Measurements from ENCODE around the gene CMKLR1. TPM values are rescaled to one million over a fixed set of nuclear protein-coding genes. Genes with fewer than 3 reads are reported as not detected.

Gene CMKLR1, protein sequence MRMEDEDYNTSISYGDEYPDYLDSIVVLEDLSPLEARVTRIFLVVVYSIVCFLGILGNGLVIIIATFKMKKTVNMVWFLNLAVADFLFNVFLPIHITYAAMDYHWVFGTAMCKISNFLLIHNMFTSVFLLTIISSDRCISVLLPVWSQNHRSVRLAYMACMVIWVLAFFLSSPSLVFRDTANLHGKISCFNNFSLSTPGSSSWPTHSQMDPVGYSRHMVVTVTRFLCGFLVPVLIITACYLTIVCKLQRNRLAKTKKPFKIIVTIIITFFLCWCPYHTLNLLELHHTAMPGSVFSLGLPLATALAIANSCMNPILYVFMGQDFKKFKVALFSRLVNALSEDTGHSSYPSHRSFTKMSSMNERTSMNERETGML
- polyA plus RNA-seq (ENCODE audit: insufficient read length): 4.5 TPM

DNA sequence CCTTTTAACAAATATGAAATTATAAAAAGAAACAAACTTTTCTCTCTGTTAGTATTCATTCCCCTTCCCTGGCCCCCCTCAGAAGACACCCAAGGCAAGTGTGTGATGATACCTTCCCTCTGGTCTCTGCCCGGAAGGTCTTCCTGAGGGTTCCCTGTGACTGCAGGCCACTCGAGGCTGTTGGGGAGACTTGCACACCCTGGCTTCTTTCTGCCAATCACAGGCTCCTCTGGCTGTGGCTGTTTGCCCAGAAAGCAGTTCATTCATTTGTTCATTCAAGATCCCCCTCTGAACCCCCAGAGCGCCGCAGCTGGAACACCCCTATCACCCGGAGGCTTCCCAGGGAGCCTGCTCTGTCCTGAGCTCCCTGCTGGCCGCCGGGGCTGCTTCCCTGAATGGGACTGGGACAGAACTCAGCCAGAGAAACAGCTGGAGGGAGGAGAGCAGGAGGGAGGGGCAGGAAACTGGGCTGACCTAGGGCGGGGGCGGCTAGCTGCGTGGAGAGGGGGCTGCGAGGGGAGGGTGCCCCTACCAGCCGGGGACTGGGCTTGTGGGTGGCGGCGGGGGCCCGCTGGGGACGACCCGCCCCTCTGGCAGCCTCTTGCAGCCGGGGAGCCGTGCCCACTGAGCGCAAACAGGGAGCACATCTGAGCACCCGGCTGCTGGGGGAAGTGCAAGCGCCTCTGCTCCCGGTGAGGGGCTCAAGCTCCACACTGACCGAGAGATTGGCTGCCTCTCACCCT lies at the start of gene CMKLR1:
Gene CMKLR1 (minus strand): TSS at position 397 of the 743 bp plus-strand sequence. CDS start 45,720 bp downstream, outside the sequence.
- peak; percentile 47 for DNase-seq

DNA sequence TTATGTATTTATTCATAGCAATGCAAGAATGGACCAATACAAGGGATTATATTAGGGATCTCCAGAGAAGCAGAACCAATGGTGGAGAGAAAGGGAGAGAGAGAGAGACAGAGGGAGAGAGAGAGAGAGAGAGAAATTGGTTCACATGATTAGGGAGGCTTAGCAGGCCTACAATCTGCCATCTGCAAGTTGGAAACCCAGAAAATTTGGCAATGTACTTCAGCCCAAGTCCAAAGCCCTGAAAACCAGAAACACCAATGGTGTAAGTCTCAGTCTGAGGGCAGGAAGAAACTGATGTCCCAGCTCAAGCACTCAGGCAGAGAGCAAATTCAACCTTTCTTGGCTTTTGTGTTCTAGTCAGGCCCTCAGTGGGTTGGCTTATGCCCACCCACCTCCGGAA lies 48.7 kb upstream of the CMKLR1 start:
- no peak for DNase-seq

GRCh38 chr12:108386709-108387360 lies 47.7 kb upstream of the CMKLR1 start:
- DNase-seq: no peak

DNA sequence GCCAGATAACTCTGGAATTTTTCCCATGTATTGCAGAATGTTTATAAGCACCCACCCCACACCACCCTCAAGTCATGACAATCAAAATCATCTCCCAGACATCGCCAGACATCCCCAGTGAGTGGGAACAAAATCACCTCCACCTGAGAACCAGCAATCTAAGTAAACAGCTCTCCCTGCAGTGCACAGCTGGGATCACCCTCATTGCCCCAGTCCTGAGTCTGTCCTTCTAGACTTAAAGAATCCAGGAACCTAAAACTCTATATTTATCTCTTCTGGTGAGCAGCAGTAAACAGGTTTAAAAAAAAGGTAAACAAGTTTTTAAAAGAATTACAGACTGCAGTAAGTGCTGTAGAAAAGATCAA lies 43.3 kb upstream of the CMKLR1 start:
- no peak for DNase-seq

DNA sequence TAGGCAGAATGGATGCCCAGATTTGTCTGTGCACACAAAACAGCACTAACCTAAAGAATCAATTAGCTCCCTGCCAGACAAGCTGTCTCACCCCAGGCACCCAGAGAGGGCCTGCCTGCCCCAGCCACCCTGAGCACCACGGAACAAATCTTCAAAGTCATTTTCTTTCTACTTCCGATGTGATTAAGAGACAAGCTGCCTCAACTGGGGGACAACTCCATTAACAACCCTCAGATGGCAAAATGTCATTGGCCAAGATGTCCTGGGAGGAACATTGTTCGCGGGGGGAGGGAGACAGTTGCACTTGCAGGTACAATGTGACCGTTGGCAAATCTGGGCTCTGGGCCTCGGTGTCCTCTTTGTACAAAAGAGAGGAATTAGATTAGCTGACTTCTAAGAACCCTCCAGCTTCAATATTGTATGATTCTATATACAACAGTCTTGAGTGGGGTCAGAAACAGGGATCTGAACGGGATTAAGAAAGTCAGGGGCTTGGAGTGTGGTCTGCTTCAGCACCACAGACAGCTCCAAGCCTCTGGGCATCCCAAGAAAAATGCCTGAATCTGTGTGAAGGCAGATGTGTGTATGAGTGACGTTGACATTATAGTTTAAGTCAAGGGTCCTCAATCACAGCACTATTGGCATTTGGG lies 42.8 kb upstream of the CMKLR1 start:
- DNase-seq: peak; percentile 30

DNA sequence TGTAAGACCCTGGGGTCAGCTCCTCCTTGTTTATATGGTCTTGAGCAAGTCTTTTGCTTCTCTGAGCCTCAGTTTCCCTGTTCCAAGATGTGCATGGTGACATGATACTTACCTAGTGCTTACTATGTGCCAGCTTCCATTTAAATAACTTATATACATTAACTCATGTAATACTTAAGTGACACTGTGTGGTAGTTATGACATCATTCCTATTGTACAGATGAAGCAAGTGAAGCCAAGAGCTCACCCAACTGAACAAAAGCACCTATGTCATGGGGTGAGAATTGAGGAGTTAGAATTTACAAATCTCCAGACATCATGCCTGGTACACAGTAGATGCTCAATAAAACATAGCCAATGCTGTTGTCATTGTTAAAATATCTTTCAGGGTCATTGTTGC lies 41.3 kb upstream of the CMKLR1 start:
- DNase-seq: no peak

GRCh38 chr12:108379823-108380222 lies 40.7 kb upstream of the CMKLR1 start:
- no peak for DNase-seq

GRCh38 chr12:108378926-108379325 lies 39.8 kb upstream of the CMKLR1 start:
- no peak for DNase-seq

DNA sequence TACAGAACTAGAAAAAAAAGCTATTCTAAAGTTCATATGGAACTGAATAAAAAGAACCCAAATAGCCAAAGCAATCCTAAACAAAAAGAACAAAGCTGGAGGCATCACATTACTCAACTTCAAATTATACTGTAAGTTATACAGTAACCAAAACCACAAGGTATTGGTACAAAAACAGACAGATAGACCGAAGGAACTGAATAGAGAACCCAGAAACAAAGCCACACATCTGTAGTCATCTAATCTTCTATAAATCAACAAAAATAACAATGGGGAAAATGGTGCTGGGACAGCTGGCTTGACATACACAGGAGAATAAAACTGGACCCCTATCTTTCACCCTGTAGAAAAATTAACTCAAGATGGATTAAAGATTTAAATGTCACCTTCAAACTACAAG lies 38.1 kb upstream of the CMKLR1 start:
- no peak for DNase-seq

DNA sequence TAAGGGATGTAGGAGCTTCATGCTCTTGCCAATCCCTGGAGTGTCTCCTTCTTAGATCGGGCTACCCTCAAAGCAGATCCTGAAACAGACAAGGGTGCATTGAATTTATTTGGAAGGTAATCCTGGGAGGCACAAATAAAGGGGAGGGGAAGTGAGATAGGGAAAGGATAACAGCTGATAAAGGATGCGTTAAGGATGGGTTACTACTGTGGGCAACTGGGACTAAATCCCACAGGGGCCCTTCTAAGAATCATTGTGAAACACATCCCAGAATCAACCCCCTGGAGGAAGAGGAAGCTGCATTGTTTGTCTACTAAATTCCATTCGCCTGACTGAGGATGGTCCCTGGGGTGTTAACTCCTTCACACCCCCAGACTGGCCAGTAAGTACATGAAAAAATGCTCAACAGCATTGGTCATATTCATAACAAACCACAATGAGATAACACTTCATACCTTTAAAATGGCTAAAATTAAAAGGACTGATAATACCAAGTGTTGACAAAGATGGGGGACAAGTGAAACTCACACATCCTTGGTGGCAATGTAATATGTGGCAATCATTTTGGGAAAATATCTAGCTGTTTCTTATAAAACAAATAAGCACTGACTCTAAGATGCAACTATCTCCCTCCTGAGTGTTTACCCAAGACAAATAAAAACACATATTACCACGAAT lies 37.0 kb upstream of the CMKLR1 start:
- no peak for DNase-seq

- no peak for DNase-seq
These were observed 35.6 kb upstream of the CMKLR1 start for GRCh38 chr12:108374596-108375320.

DNA sequence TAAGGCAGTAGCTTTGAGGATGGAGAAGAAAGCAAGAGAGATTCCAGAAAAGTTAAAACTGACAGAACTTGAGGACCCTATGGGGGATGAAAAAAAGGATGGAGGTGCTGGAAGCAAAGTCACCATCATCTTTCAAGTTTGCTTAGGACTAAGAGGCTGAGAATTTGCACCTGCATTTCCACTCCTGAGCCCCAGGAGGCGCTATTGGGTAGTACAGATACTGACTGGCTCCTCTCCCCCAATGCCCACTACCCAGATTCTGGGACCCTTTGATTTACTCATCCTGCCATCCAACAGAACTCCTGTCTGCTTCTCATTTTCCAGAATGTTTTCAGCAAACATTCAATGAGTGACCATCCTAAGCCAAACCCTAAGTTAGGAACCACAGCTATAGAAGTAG lies 34.0 kb upstream of the CMKLR1 start:
- DNase-seq: no peak

- no peak for DNase-seq
These were observed 32.8 kb upstream of the CMKLR1 start for GRCh38 chr12:108371801-108372344.

DNA sequence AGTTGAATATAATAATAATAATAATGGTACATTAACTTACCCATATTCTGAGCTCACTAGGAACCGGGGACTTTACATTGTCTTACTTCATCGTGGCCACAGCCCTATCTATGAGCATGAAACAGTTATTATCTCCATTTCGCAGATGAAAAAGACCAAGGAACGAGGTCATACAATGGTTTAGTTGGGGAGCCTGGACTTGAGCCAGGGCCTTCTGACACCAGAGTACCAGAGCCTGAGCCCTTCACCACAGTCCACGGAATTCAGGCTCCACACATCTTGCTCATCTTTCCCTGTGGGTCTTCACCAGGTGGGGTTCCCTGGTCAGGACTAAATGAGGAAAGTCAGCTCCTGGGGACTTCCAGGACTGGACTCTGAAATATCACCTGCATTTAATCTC lies 31.3 kb upstream of the CMKLR1 start:
- no peak for DNase-seq

GRCh38 chr12:108369736-108370396 lies 30.8 kb upstream of the CMKLR1 start:
- no peak for DNase-seq

- DNase-seq: no peak
These were observed 29.0 kb upstream of the CMKLR1 start for GRCh38 chr12:108368089-108368488.

GRCh38 chr12:108367436-108367835 lies 28.3 kb upstream of the CMKLR1 start:
- DNase-seq: no peak

DNA sequence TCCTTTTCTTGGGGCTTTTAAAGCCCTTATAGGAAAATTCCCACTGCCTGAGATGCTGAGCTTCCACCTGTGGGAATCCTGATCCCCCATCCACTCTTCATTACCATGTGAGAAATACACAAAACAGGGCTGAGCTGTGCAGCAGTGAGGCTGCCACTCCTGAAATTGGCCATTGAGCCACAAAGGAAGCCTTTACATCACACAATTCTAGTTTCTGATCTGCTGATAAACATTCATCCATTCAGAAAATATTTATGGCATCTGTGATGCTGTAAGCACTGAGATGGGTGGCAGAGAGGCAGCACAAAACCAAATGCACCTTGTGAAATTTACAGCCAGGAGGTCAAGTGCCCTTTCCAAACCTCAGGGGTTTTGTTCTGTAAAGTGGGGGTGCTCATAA lies 26.2 kb upstream of the CMKLR1 start:
- no peak for DNase-seq

- DNase-seq: no peak
These were observed 25.8 kb upstream of the CMKLR1 start for GRCh38 chr12:108364879-108365278.

- DNase-seq: no peak
These were observed 24.5 kb upstream of the CMKLR1 start for GRCh38 chr12:108363565-108363964.

DNA sequence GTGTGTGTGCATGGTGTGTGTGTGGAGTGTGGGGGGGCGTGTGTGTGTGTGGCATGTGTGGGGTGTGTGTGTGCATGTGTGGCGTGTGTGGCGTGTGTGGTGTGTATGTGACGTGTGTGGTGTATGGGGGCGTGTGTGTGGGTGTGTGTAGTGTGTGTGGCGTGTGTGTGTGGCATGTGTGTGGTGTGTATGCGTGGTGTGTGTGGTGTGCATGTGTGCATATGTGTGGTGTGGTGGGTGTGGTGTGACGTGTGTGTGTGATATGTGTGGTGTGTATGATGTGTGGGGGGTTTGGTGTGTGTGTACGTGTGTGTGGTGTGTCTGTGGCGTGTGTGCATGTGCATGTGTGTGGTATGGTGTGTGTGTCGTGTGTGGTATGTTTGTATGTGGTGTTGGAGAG lies 24.1 kb upstream of the CMKLR1 start:
- no peak for DNase-seq

Measured in hindlimb muscle (tissue), 1 donor.